HG03521 (cell line): ENCODE measurements around the gene FLNA.
"Not testable (repeated sequence)": the region's sequence is repeated elsewhere in the genome, so short reads cannot be mapped to it uniquely, and the experiment has no call there.

Source experiments
- ATAC-seq: cut with Tn5 transposase; IDR thresholded peaks from one replicate; pipeline ENCODE4 v1.9.1; 2021; ENCODE audit warnings: mild to moderate bottlenecking, moderate library complexity; ENCODE audit not compliant: unreplicated experiment

The FLNA gene

DNA sequence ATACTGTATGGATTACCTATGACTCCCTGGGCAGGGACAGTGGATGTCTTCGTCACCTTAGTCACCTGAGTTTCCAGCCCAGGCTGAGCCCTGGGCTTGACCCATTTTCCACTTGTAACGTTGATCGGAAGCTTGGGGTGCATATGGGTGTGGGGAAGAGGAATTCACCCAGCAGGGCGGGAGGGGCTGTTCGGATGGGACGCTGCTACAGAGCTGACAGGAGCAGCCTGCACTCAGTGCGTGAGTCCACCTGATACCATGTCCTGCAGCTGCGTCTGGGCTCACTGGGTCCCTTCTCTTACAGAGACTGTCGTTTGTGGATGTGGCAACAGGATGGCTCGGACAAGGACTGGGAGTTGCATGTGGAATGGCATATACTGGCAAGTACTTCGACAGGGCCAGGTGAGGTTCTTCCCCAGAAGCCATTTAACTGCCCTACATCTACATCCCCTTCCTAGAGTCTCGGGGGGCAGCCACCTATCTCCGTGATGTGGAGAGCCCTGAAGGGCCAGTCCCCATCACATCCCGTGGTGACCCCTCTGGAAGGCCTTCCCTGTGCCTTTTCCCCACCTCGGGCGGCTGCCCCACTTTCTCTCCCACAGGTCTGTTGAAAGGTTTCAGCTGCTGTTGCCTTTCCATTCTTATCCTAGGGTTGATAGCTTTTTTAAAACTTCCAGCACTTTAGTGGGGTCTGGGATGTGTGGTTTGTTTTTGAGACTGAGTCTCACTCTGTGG, 65.2 kb downstream of the FLNA start:
- ATAC-seq, result no peak

- no peak for ATAC-seq
These were observed 66.1 kb downstream of the FLNA start for GRCh38 chrX:154308108-154308946.

- ATAC-seq, result no peak
These were observed 67.2 kb downstream of the FLNA start for GRCh38 chrX:154307202-154307601.

- no peak for ATAC-seq
These were observed 68.8 kb downstream of the FLNA start for GRCh38 chrX:154305541-154306205.

GRCh38 chrX:154304846-154305245, 69.6 kb downstream of the FLNA start:
- ATAC-seq, result no peak

DNA sequence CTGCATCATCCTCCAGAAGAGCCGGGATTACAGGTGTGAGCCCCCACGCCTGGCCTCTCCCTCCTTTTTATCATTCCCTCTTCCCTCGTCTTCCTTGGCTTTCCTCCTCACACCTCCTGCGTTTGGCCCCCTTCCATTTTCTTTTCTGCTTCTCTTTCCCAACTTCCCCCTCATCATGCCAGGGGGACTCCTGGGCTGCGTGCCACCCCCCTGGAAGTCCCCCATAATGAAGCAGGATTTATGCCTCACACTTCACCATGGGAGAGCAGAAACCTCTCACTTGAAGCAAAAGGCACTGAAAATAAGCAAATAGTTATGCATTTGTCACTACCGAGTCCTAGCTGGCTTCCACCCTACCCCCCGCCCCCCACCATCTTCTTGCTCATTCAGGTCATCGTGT, 71.0 kb downstream of the FLNA start:
- ATAC-seq, result no peak

DNA sequence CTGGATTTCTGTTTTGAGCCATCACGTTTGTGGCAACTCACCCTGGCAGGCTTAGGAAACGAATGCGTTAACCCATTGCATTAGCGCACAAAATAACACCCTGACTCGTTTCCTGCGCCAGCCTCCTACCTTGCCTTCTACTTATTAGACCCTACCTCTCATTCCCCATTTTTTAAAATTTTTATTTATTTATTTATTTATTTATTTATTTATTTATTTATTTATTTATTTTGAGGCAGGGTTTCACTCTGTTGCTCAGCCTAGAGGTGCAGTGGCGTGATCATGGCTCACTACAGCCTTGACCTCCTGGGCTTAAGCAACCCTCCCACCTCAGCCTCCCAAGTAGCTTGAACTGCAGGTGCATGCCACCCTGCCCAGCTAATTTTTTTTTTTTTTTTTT, 71.4 kb downstream of the FLNA start:
- not testable (repeated sequence) for ATAC-seq

DNA sequence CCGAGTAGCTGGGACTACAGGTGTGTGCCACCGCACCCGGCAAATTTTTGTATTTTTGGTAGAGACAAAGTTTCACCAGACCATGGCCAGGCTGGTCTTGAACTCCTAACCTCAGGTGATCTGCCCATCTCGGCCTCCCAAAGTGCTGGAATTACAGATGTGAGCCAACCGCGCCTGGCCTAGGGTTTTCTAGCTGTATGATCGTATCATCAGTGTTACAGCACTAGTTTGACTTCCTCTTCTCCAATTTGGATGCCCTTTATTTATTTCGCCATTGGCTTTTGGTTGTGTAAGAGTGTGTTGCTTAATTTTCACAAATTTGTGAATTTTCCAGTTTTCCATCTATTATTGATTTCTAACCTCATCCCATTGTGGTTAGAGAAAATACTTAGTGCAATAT, 73.6 kb downstream of the FLNA start:
- ATAC-seq, result no peak
